ENCODE measurements around the gene SRSF9.

The SRSF9 gene

GRCh38 chr12:120432772-120433525 is 36.6 kb downstream of the SRSF9 start:
- Histone ChIP-seq H3K79me2 (ENCODE audit: low read length) (peaks cover 4% of the 10 kb centered on the region; the same call in 1 of the 2 replicates), H3K27ac (ENCODE audit: low read length) (no peak overlapping the region), H3K27me3 (ENCODE audit: low read depth, low read length) (0 out of 2 replicates have a peak, but pooled peaks cover 4% of the 10 kb centered on the region), H3K4me3 (ENCODE audit: low read length) (no peak overlapping the region), H3K9me3 (ENCODE audit: insufficient read depth, low read length) (no peaks in the 10 kb centered on the region), H3K4me2 (ENCODE audit: low read length) (no peak overlapping the region), H3K36me3 (replicated peaks; ENCODE audit: low read depth, low read length) (no peaks in the 10 kb centered on the region), H3K9ac (ENCODE audit: low read length) (no peak overlapping the region), H2AFZ (ENCODE audit: low read depth, low read length) (peak overlapping the region; percentile 98), H4K20me1 (ENCODE audit: insufficient read depth, low read length) (no peaks in the 10 kb centered on the region), H3K4me1 (ENCODE audit: low read length) (peaks cover 8% of the 10 kb centered on the region; the same call in 1 of the 2 replicates)
- TF ChIP-seq, protein P1, sequence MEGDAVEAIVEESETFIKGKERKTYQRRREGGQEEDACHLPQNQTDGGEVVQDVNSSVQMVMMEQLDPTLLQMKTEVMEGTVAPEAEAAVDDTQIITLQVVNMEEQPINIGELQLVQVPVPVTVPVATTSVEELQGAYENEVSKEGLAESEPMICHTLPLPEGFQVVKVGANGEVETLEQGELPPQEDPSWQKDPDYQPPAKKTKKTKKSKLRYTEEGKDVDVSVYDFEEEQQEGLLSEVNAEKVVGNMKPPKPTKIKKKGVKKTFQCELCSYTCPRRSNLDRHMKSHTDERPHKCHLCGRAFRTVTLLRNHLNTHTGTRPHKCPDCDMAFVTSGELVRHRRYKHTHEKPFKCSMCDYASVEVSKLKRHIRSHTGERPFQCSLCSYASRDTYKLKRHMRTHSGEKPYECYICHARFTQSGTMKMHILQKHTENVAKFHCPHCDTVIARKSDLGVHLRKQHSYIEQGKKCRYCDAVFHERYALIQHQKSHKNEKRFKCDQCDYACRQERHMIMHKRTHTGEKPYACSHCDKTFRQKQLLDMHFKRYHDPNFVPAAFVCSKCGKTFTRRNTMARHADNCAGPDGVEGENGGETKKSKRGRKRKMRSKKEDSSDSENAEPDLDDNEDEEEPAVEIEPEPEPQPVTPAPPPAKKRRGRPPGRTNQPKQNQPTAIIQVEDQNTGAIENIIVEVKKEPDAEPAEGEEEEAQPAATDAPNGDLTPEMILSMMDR (IDR thresholded peaks at IDR 0.05; ENCODE audit: low read depth, low read length): no peak
- no peak for TF ChIP-seq EZH2phosphoT487 (IDR thresholded peaks at IDR 0.05; ENCODE audit: low read depth)

DNA sequence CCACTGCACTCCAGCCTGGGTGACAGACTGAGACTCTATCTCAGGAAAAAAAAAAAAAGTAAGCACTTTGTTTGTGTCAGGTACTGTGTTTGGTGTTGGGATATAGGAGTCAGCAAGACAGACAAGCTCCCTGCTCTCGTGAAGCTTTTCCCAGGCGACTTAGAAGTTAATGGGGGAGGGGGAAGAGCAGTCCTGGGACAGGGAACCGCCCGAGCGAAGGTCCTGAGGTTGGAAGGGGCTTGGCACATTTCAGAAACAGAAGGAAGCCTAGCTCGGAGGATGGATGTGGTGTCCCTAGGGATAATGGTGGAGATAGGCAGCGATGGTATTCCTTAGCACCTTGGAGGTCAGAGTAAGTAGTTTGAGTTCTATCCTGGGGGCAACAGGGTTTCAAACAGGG is 40.2 kb downstream of the SRSF9 start:
- TF ChIP-seq, protein P1 (IDR thresholded peaks at IDR 0.05; ENCODE audit: low read depth, low read length): no peak
- no peak for TF ChIP-seq EZH2phosphoT487 (IDR thresholded peaks at IDR 0.05; ENCODE audit: low read depth)
- Histone ChIP-seq H3K27me3 (ENCODE audit: low read depth, low read length) (0 out of 2 replicates have a peak, but pooled peaks cover 4% of the 10 kb centered on the region), H3K9me3 (ENCODE audit: insufficient read depth, low read length) (no peaks in the 10 kb centered on the region), H3K4me2 (ENCODE audit: low read length) (no peak overlapping the region), H2AFZ (ENCODE audit: low read depth, low read length) (no peak overlapping the region), H3K4me1 (ENCODE audit: low read length) (peaks cover 5% of the 10 kb centered on the region; the same call in 1 of the 2 replicates), H3K4me3 (ENCODE audit: low read length) (no peak overlapping the region), H3K27ac (ENCODE audit: low read length) (no peak overlapping the region), H3K79me2 (ENCODE audit: low read length) (no peaks in the 10 kb centered on the region), H4K20me1 (ENCODE audit: insufficient read depth, low read length) (no peaks in the 10 kb centered on the region), H3K9ac (ENCODE audit: low read length) (no peak overlapping the region), H3K36me3 (replicated peaks; ENCODE audit: low read depth, low read length) (no peaks in the 10 kb centered on the region)

GRCh38 chr12:120428597-120429229 is 40.8 kb downstream of the SRSF9 start:
- Histone ChIP-seq H3K4me1 (ENCODE audit: low read length) (peaks cover 5% of the 10 kb centered on the region; the same call in 1 of the 2 replicates), H4K20me1 (ENCODE audit: insufficient read depth, low read length) (no peaks in the 10 kb centered on the region), H3K9ac (ENCODE audit: low read length) (no peak overlapping the region), H3K27me3 (ENCODE audit: low read depth, low read length) (0 out of 2 replicates have a peak, but pooled peaks cover 4% of the 10 kb centered on the region), H2AFZ (ENCODE audit: low read depth, low read length) (no peak overlapping the region), H3K4me2 (ENCODE audit: low read length) (no peak overlapping the region), H3K4me3 (ENCODE audit: low read length) (no peak overlapping the region), H3K36me3 (replicated peaks; ENCODE audit: low read depth, low read length) (no peaks in the 10 kb centered on the region), H3K9me3 (ENCODE audit: insufficient read depth, low read length) (no peaks in the 10 kb centered on the region), H3K27ac (ENCODE audit: low read length) (no peak overlapping the region), H3K79me2 (ENCODE audit: low read length) (no peaks in the 10 kb centered on the region)
- TF ChIP-seq, protein P1 (IDR thresholded peaks at IDR 0.05; ENCODE audit: low read depth, low read length): no peak
- TF ChIP-seq EZH2phosphoT487 (IDR thresholded peaks at IDR 0.05; ENCODE audit: low read depth): no peak

DNA sequence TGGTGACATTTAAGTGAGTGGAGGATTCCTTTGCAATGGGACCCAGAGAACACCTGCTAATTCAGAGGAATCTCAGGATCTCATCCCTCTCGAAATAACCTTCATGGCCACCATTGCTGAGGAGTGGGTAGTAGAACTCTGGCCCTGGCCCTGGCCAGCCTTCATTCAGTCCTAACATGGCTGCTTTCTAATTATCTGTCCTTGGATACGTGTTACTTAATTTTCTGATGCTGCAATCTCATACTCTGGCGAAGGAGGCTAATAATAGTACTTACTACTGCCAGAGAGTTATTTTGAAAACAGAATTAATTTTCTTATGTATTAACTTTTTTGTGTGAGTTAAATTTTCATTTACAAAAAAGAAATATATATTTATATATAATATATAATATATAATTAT is 43.8 kb downstream of the SRSF9 start:
- no peaks in the 10 kb centered on the region for H4K20me1 ChIP-seq (ENCODE audit: insufficient read depth, low read length)
- H3K79me2 ChIP-seq (ENCODE audit: low read length): no peaks in the 10 kb centered on the region
- H2AFZ ChIP-seq (ENCODE audit: low read depth, low read length): no peak overlapping the region; the same call in 1 of the 2 replicates
- no peaks in the 10 kb centered on the region for H3K9me3 ChIP-seq (ENCODE audit: insufficient read depth, low read length)
- no peaks in the 10 kb centered on the region for H3K4me1 ChIP-seq (ENCODE audit: low read length)
- no peak overlapping the region for H3K4me3 ChIP-seq (ENCODE audit: low read length)
- no peak overlapping the region for H3K4me2 ChIP-seq (ENCODE audit: low read length)
- no peak overlapping the region for H3K27ac ChIP-seq (ENCODE audit: low read length)
- H3K9ac ChIP-seq (ENCODE audit: low read length): no peak overlapping the region
- 0 out of 2 replicates have a peak, but pooled peaks cover 4% of the 10 kb centered on the region for H3K27me3 ChIP-seq (ENCODE audit: low read depth, low read length)
- no peaks in the 10 kb centered on the region for H3K36me3 ChIP-seq (replicated peaks; ENCODE audit: low read depth, low read length)
- TF ChIP-seq, protein P1 (IDR thresholded peaks at IDR 0.05; ENCODE audit: low read depth, low read length): no peak
- TF ChIP-seq EZH2phosphoT487 (IDR thresholded peaks at IDR 0.05; ENCODE audit: low read depth): no peak
